ENCODE data around the gene RAB11FIP2.

DNA sequence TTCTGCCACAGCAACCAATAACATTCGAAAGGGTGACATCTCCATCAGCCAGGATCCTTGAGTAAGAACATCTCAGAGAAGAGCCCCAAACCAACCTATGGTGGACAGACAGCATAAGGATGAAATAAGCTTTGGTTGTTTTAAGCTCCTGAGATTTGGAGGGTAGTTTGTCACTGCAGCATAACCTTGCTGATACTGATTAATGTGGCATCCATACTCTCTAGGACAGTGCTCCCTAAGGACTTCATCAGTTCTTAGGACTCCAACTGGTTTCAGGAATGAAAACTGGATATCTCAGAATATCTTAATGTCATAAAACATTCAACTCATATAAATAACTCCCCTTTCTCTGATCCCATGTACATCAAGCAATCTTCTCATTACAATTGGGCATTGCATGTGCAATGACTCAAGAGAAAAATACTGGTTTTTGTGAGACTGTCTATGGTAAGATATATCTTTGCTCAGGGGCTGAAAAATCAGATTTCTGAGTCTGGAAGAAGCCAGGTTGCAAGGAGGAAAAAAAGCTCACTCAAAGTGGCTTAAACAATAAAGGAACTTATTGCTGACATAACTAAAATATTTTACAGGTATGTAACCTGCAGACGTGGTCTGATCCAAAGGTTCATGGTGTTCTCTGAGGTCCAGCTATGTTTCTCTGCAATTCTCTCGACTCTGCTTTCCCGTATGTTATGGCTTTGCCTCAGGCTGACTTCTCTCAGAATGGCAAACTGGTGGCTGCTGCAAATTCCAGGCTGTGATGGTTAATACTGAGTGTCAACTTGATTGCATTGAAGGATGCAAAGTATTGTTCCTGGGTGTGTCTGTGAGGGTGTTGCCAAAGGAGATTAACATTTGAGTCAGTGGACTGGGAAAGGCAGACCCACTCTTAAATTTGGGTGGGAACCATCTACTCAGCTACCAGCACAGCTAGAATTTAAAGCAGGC lies 65.7 kb downstream of the RAB11FIP2 start:
- TF ChIP-seq CTCF (conservative IDR thresholded peaks at IDR 0.05; ENCODE audit: low read depth, low read length) (no peak), EZH2 (IDR thresholded peaks at IDR 0.05; ENCODE audit: low read length, unreplicated experiment) (no peak), EZH2phosphoT487 (IDR thresholded peaks at IDR 0.05; ENCODE audit: borderline replicate concordance, low read length) (no peak)
